Endothelial cell of umbilical vein (primary cell): ENCODE data around the gene FLNB. TPM values are rescaled to one million over a fixed set of nuclear protein-coding genes. Genes with fewer than 3 reads are reported as not detected.
A peak's percentile ranks its signal among the peaks of the same experiment; 100 is the strongest.

Experiments
- BruUV-seq: library from RNA; stranded (reverse); fragments of 400-500 nt; replicated peaks from 2 replicates; lab custom pipeline; 2021; lab: Mats Ljungman, UMichigan
- CTCF ChIA-PET: fragments of 300-600, 350-600 bp; sonication (Branson Sonifier 250); formaldehyde crosslinking; loops from one replicate; lab custom pipeline; 2021; ENCODE audit warnings: antibody characterized with exemption, inconsistent platforms; lab: Charles Lee
- POLR2A ChIA-PET: fragments of 300-600, 350-600 bp; sonication (Branson Sonifier 250); formaldehyde crosslinking; loops from one replicate; lab custom pipeline; 2021; ENCODE audit warnings: antibody characterized with exemption, inconsistent platforms; lab: Charles Lee
- DNase-seq: peaks from one replicate; pipeline ENCODE4 v3.0.0-alpha.2; 2011; ENCODE audit warnings: low read depth, low spot score
- FAIRE-seq: peaks from 2 replicates; lab custom pipeline; 2011; peaks lifted over from hg19 to GRCh38; lab: Jason Lieb, UNC
- H2AFZ ChIP-seq: 2 replicates; pipeline ENCODE4 v1.6.0; 2012; ENCODE audit warnings: low read depth, low read length, control low read depth, inconsistent platforms
- H3K27ac ChIP-seq: 2 replicates; pipeline ENCODE4 v1.5.1; 2011; ENCODE audit warnings: low read depth, mild to moderate bottlenecking, control low read depth, low read length, moderate library complexity; ENCODE audit not compliant: insufficient read depth
- H3K27me3 ChIP-seq, 2 experiments: 2 replicates each; pipeline versions ENCODE4 v1.6.0 to v1.6.1; 2011; ENCODE audit warnings: low read length in 2 of 2, mixed read lengths in 1 of 2; ENCODE audit not compliant: control insufficient read depth in 2 of 2, insufficient read depth in 2 of 2
- H3K36me3 ChIP-seq, 2 experiments: 2 replicates in 1 of 2; 3 replicates in 1 of 2; pipeline ENCODE4 v1.5.1; 2011; ENCODE audit warnings: low read length in 2 of 2, mild to moderate bottlenecking in 1 of 2, moderate library complexity in 1 of 2; ENCODE audit not compliant: control insufficient read depth in 2 of 2, insufficient read depth in 2 of 2; ENCODE audit errors: extremely low read depth in 1 of 2
- H3K4me1 ChIP-seq: 3 replicates; pipeline ENCODE4 v1.5.1; 2011; ENCODE audit warnings: mild to moderate bottlenecking, low read length; ENCODE audit not compliant: control insufficient read depth, insufficient read depth; ENCODE audit errors: extremely low read depth
- H3K4me2 ChIP-seq: 2 replicates; pipeline ENCODE4 v1.6.1; 2011; ENCODE audit warnings: low read length, control low read depth, mixed read lengths; ENCODE audit not compliant: insufficient read depth
- H3K4me3 ChIP-seq, 3 experiments: fragments of 200-600 bp in 1 of 3; sonication (generic), shearing (Covaris generic) in 1 of 3; replicated peaks in 1 of 3; 2 replicates each; pipeline ENCODE4 v1.5.1; 2011 to 2016; ENCODE audit warnings: control low read depth in 3 of 3, low read length in 3 of 3, mild to moderate bottlenecking in 2 of 3, inconsistent platforms in 1 of 3, low read depth in 1 of 3, moderate library complexity in 1 of 3; ENCODE audit not compliant: insufficient read depth in 1 of 3
- H3K79me2 ChIP-seq: 2 replicates; pipeline ENCODE4 v1.6.0; 2012; ENCODE audit warnings: low read length, inconsistent platforms; ENCODE audit not compliant: control insufficient read depth, insufficient read depth
- H3K9ac ChIP-seq: replicated peaks from 2 replicates; pipeline ENCODE3; 2011; ENCODE audit warnings: low read length, control low read depth; ENCODE audit not compliant: insufficient read depth; ENCODE audit errors: extremely low read depth
- H3K9me1 ChIP-seq: replicated peaks from 3 replicates; pipeline ENCODE4 v1.6.0; 2011; ENCODE audit warnings: mild to moderate bottlenecking, low read length; ENCODE audit not compliant: control insufficient read depth, insufficient read depth; ENCODE audit errors: extremely low read depth
- H3K9me3 ChIP-seq: replicated peaks from 2 replicates; pipeline ENCODE4 v1.5.1; 2012; ENCODE audit warnings: low read length, inconsistent platforms; ENCODE audit not compliant: control insufficient read depth, insufficient read depth
- H4K20me1 ChIP-seq: replicated peaks from 2 replicates; pipeline ENCODE3; 2011; ENCODE audit warnings: mild to moderate bottlenecking, low read length; ENCODE audit not compliant: control insufficient read depth, insufficient read depth; ENCODE audit errors: extremely low read depth
- CTCF ChIP-seq, 2 donors: IDR thresholded peaks; 1 replicate in 1 of 2; 2 replicates in 1 of 2; pipeline ENCODE4 v1.5.1; 2011; ENCODE audit warnings: low read length in 2 of 2, mild to moderate bottlenecking in 2 of 2, moderate library complexity in 2 of 2, control low read depth in 1 of 2, inconsistent platforms in 1 of 2, low read depth in 1 of 2; ENCODE audit not compliant: insufficient read depth in 1 of 2; ENCODE audit errors: extremely low read depth in 1 of 2
- EZH2 ChIP-seq: IDR thresholded peaks from 2 replicates; pipeline ENCODE4 v1.6.1; 2012; ENCODE audit warnings: borderline replicate concordance, low read depth, mild to moderate bottlenecking, moderate library complexity, low read length, inconsistent platforms; ENCODE audit not compliant: severe bottlenecking
- MAX ChIP-seq: IDR thresholded peaks from 2 replicates; pipeline ENCODE4 v1.6.1; 2011; ENCODE audit not compliant: insufficient read depth, insufficient read length
- MYC ChIP-seq: IDR thresholded peaks from one replicate; pipeline ENCODE4 v1.6.1; 2011; ENCODE audit warnings: mild to moderate bottlenecking, low read depth, low read length
- POLR2A ChIP-seq: IDR thresholded peaks from 2 replicates; pipeline ENCODE4 v1.6.1; 2012; ENCODE audit warnings: low read depth, mild to moderate bottlenecking, control low read depth, low read length
- POLR2AphosphoS5 ChIP-seq: IDR thresholded peaks from 2 replicates; pipeline ENCODE4 v1.6.1; 2012; ENCODE audit warnings: low read depth, mild to moderate bottlenecking, control low read depth, low read length, moderate library complexity; ENCODE audit not compliant: insufficient read depth
- dilution Hi-C: fragments of 300-500 bp; cut with MboI; formaldehyde crosslinking; loops from one replicate; pipeline ENCODE4 v1.15.0; 2019; ENCODE audit warnings: low sequenced_read_pairs; ENCODE audit not compliant: extremely low pct_ligation_motif_present
- intact Hi-C: fragments of 100-400 bp; cut with micrococcal nuclease; formaldehyde crosslinking; loops from one replicate; pipeline ENCODE4 v1.10.0; 2022
- polyA plus RNA-seq, 4 experiments: library from polyadenylated mRNA; depleted of rRNA in 3 of 4; stranded (reverse) in 3 of 4; unstranded in 1 of 4; fragments of >200 nt; gene quantifications; 2 replicates each; pipeline versions ENCODE4 v1.2.1 to v1.2.3, GENCODE V29; 2011 to 2012; ENCODE audit warnings: missing spikeins in 1 of 4
- total RNA-seq: library from RNA; stranded (reverse); gene quantifications from 2 replicates; pipeline ENCODE4 v1.2.3, GENCODE V29; 2021

The FLNB gene
- total and polyA plus RNA-seq, 2 donors (not counting 3 experiments of a cell fraction or from before 2014, with no cell fraction given): 479 to 670 TPM

DNA sequence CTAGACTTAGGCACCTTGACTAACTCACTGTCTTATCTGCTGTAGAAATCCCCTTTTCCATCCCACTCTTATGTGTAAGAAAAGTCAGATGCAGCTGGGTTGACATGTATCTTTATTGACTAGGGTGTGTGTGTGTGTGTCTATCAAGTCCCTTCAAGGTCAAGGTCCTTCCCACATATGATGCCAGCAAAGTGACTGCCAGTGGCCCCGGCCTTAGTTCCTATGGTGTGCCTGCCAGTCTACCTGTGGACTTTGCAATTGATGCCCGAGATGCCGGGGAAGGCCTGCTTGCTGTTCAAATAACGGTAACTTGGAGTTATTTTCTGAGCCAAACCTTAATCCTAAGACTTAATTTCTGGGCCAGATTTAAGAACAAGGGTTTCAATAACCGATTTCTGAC lies 126.2 kb downstream of the FLNB start:
- FAIRE-seq: no peak
- H4K20me1 ChIP-seq: peaks cover 2% of the 10 kb centered on the region
- no peaks in the 10 kb centered on the region for H3K4me1 ChIP-seq
- POLR2A ChIA-PET: no interaction called here
- no peak overlapping the region for H2AFZ ChIP-seq
- no peak for TF ChIP-seq POLR2A
- no peak for TF ChIP-seq EZH2
- TF ChIP-seq POLR2AphosphoS5: peak; percentile 11
- no peak for TF ChIP-seq MYC
- no peak for DNase-seq
- no peaks in the 10 kb centered on the region for H3K9me3 ChIP-seq
- H3K27ac ChIP-seq: no peak overlapping the region
- no TSS peak for BruUV-seq
- H3K79me2 ChIP-seq: peaks cover 35% of the 10 kb centered on the region
- no peak overlapping the region for H3K4me3 ChIP-seq
- dilution Hi-C loops (no loop called here), intact Hi-C loops (no loop called here)
- CTCF ChIA-PET: no interaction called here
- H3K27me3 ChIP-seq: no peaks in the 10 kb centered on the region
- H3K9me1 ChIP-seq: no peaks in the 10 kb centered on the region
- no peak overlapping the region for H3K9ac ChIP-seq
- H3K4me2 ChIP-seq: no peak overlapping the region
- peaks cover 78 to 82% of the 10 kb centered on the region in 2 experiments for H3K36me3 ChIP-seq

DNA sequence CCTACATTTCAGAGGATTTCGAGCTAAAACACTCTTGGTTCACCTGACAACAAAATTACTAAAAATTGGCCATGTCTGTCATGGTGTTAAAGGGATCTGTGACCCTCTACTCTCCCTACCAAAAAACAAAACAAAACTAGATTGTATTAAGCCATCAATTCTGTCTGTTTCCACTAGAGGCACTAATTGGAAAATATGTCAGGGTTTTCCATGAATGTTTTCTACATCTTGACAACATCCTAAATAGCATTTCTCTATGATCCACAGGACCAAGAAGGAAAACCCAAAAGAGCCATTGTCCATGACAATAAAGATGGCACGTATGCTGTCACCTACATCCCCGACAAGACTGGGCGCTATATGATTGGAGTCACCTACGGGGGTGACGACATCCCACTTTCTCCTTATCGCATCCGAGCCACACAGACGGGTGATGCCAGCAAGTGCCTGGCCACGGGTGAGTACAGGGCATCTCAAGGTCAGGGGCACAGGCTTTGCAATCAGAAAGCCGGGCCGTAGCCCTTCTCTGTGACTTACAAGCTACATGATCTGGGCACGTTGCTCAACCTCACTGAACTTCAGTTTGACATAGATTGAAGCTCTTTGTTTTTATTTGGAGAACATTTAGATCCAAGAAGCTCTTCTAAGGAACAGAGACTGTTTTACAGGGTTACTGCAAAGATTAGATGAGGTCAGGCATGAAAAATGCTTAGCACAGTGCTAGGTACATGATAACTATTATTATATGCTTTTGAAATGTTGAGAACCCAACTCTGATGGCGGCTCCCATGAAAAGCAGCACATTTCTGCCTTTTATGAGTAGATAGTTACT lies 127.7 kb downstream of the FLNB start:
- POLR2A ChIA-PET: no interaction called here
- dilution Hi-C loops: no loop called here
- Histone ChIP-seq H4K20me1 (peaks cover 2% of the 10 kb centered on the region), H3K27ac (no peak overlapping the region), H3K4me1 (no peaks in the 10 kb centered on the region), H3K79me2 (peaks cover 23% of the 10 kb centered on the region), H3K9me1 (no peaks in the 10 kb centered on the region), H3K27me3 (no peaks in the 10 kb centered on the region), H3K9ac (no peak overlapping the region), H3K4me3 (no peak overlapping the region), H3K9me3 (no peaks in the 10 kb centered on the region), H2AFZ (no peak overlapping the region), H3K36me3 (peaks cover 78% of the 10 kb centered on the region in 2 experiments), H3K4me2 (no peak overlapping the region)
- intact Hi-C loops: no loop called here
- CTCF ChIA-PET: interaction anchor here (1.3 to 1.7 kb wide), 2 partner anchors 13 to 84 kb away, joined by 3 read pairs; no protein-coding TSS in a partner anchor
- BruUV-seq: no TSS peak
- FAIRE-seq (peak; percentile 26), DNase-seq (no peak)
- TF ChIP-seq CTCF (IDR thresholded peaks at IDR 0.05; ENCODE audit: extremely low read depth in 1 of 2, insufficient read depth in 1 of 2, low read depth in 1 of 2, low read length in 2 of 2) (peak; percentile 17), MAX (no peak)
